Nucleus accumbens (tissue), 56 donors: ENCODE results near the gene TTC31.
"Not testable (repeated sequence)": the region's sequence is repeated elsewhere in the genome, so short reads cannot be mapped to it uniquely, and the experiment has no call there.

ENCODE experiments used
- DNase-seq, 56 donors: peaks; one replicate each; lab custom pipeline; 2025; lab: John Stamatoyannopoulos, UW

TTC31 gene

DNA sequence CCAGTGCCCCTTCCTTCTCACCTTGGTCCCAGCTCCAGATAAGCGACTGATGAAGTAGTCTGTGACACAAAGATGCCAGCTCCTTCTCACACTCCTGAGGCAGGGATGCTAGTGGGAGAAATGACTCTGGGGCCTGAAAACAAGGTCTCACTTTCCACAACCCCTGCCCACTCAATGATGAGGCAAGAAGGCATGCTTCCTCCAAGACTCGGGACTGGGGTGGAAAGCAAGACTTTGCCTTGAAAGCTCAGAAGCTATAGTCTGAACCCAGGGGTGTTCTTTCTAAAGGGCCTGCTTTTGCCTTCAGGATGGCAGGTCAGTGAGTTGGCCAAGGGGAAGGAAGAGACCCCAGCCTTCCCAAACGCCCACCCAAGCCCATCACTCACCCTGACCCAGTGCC is 1.4 kb upstream of the TTC31 start:
- DNase-seq = no peak

DNA sequence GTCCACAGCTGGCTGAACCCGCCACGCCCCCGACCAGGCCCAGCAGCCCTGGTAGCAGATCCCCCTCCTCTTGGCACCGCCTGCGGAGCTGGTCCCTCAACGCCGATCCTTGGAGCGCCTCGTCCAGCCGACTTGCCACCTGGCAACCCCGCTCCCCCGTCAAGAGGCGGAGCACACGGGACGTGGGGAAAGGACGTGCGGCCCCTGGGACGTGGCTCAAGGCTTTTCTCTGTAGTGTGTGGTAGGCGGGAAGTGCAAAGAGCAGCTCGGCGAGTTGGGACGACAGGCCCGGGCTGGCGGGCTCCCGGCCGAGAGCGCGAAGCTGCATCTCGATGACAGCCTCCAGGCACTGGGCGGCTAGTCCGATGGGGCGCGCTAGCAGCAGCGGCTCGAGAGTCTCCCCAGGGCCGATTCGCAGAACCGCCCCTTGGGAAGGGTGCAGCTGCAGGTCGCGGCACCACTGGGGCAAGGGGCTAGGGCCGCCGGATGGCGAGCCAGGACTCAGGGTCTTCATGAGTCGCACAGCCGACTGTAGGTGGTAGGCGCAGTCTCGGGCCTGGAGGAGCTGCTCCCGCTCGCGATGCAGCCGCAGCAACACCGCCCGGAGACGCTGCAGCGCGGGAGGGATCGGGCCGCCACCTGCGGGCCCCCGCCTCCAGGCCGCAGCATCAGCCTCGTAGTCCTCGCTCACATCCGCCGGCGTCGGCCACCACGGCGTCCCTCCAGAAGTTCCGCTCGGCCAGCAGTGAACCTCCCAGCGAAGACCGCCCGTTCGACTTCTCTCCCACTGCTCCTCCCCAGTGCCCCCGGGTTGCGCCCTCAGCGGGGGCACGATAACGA is 700 bp upstream of the TTC31 start:
- DNase-seq = peak in 8 of 56 donors; percentile 45 to 83 (median 50)

GRCh38 chr2:74483675-74484164 is 839 bp downstream of the TTC31 start:
- not testable (repeated sequence) for DNase-seq

DNA sequence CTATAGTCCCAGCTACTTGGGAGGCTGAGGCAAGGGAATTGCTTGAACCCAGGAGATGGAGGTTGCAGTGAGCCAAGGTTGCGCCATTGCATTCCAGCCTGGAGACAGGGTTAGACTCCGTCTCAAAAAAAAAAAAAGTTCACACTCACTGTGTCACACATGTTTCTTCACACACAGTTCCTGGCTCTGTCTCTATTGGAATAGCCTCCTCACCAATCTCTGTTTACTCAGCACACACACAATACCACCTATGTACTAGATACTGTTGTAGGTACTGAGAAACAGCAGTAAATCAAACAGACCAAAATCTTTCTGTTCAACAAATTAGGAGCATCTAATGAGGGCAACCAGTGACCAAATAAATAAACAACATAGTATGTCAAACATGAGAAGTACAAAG is 3.3 kb downstream of the TTC31 start:
- no peak for DNase-seq

GRCh38 chr2:74488643-74489481 is 6.0 kb downstream of the TTC31 start:
- DNase-seq = no peak

DNA sequence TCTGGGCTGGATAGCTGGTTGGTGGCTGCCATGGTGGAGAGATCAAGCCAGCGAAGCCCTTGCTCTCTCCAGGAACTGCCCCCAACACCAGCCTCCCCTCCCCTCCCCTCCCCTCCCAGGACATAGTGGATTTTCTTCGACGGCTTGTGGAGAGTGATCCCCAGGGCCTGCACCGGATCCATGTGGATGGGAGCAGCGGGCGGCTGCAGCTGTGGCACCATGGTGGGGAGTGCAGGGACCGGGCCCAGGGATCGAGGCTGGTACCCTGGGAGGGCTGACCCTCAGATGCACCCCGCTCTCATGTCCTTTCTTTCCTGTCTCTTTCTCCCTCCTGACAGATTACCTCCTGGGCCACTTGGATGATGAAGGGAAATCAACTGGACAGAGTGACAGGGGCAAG is 7.0 kb downstream of the TTC31 start:
- DNase-seq = no peak

DNA sequence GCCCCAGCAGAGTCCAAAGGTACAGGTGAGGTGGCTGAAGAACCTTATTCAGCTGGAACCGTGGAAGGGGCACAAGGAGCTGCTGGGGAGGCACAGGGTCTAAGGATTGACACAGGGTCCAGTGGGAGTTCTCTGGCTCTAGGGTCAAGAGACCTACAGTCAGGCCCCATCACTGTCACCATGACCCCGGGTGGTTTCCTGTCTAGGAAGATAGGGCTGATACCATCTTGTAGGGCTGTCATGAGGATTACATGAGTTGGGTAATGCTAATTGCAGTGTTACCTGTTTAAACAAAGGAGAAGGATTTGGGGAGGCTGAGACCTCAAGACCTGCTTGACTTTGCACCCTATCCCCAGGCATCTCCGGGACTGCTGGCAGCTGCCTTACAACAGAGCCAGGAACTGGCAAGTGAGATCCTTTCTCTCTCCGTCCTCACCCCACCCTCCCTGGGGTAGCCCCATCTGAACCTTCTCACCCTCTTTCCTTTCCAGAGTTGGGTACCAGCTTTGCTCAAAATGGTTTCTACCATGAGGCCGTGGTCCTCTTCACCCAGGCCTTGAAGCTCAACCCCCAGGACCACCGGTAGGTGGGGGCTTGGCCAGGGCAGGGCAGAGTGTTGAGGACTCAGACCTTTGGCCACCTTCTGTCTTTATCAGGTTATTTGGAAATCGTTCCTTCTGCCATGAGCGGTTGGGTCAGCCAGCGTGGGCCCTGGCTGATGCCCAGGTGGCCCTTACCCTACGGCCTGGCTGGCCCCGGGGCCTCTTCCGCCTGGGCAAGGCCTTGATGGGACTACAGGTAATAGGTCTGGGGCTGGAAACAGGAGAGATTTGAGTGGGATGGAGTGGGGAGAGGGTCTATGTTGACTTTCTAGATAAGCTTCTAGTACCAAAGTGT is 9.0 kb downstream of the TTC31 start:
- DNase-seq = no peak

DNA sequence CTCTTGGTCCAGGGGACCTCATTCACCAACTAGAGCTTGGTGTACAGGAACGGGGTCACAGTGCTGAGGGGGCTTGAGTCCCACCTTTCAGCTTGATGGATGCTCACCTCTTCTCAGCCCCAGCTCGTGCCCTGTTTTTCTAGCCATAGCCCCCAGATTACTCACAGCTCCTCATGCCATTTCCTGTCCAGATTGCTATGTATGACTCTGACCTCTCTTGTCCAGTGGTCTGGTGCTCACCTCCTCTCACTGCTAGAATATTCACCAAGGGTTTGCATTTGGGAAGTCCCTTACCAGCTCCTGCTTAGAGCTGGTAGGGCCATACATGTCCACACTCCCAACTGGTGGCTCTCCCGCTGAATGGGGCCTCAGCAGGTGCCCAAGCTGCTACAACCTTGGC is 10.7 kb downstream of the TTC31 start:
- DNase-seq = no peak

DNA sequence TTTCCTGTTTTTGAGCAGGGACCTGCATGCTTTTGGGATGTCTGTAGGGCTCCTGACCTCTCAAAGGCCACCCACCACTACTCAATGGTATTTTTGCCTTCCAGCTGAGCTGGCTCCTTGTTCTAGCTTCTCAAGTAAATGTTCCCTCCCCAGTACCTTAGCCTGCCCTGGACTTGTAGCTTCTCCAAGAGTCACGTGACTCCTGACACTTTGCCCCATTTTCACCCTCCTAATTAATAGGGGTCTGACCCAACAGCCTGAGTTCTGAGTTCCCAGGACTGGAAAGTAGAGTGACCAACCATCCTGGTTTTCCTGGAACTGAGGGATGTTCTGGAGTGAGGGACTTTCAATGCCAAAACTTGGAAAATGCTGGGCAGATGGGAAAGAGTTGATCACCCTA is 12.6 kb downstream of the TTC31 start:
- no peak for DNase-seq

GRCh38 chr2:74496997-74497776 is 14.3 kb downstream of the TTC31 start:
- DNase-seq = no peak

DNA sequence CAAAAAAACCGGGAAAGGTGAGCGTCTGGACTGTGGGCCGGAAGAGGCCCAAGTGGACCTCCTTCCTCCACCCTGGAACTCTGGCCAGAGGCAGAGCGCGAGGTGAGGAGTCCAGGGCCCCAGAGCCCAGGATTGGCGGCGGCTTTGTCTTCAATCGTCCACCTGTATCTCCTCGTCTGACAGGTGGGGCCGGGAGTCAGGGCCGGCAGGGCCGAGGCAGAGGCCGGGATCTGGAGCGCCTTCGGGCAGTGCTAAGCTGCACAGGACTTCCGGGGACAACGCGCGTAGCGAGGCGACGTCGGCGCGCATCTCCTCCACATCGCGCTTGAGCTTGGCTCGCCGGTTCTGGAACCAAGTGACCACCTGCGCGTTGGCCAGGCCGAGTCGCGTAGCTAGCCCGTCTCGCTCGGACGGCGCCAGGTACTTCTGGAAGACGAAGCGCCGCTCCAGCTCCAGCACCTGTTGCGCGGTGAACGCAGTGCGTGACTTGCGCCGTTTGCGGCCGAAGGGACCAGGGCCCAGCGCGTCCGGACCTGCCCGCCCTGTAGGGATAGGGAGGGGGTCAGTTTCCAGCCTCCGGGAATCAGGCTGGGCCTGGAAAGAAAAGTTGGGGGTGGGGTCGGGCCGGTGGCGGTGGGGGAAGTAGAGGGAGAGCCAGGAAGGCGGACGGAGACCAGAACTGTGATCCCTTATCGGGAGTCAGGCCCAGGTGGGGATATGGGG is 15.1 kb downstream of the TTC31 start:
- DNase-seq = no peak

- no peak for DNase-seq
Observed at GRCh38 chr2:74498500-74499266, 15.8 kb downstream of the TTC31 start.

GRCh38 chr2:74499267-74499939 is 16.5 kb downstream of the TTC31 start, which contains the start of gene LBX2:
Gene LBX2 (minus strand): TSS chr2:74499603. CDS start chr2:74499537, 66 bp downstream.
- no peak for DNase-seq

- no peak for DNase-seq
Observed at GRCh38 chr2:74499940-74500577, 17.2 kb downstream of the TTC31 start.

DNA sequence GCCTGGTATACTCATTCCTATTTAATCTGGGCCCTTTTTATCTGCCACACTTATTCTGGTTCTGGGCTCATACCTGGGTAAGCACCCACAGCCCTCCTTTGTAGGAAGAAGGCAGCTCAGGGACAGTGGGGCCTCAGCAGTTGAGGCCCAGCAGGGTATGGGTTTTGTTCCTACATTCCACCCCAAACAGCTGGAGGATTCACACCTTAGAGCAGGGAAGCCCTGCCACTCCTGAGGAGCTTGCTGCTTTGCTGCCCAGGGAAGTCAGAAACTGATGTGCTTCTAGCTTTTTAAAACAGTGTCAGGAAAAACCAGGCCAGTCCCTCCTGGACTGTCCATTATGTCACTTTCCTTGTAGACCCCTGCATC is 17.7 kb downstream of the TTC31 start:
- no peak for DNase-seq

DNA sequence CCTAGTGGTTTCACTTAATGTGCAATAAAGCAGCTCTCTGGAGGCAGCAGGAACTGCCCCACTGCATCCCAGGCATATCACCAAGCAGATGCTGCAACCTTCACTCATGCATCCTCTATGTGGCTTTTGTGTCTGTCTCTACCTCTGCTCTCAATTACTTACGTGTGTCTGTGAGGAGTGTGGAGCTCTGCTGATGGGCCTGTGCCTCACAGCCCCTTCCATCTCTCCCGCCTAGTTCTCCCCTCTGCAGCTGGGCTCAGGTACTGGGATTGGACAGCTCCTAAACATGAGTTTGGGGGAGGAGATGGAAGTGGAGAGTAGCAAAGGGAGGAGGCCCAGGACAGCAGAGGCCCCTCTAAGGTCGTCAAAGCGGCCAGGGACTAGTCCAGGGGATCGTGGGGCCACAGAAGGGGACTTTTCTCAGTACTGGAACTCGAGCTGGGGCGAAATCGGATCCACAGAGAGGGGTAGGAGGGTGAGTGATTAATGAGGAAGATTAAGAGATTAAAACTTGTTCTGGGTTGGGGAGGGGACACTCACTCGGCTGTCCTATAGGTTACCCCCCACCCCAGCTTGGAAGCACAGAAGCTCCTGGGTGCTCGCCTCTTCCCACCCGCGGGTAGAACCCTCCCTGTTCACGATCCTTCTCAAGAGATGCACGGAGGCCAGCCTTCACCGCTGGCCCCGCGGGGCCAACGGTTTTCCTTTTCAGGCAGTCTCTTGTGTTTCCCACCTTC is 18.6 kb downstream of the TTC31 start:
- no peak for DNase-seq
